Transverse colon (tissue), 4 donors: ENCODE results near the gene GBF1. TPM values are rescaled to one million over a fixed set of nuclear protein-coding genes. Genes with fewer than 3 reads are reported as not detected.
"Not testable (repeated sequence)": the region's sequence is repeated elsewhere in the genome, so short reads cannot be mapped to it uniquely, and the experiment has no call there.

ENCODE experiments used
- DNase-seq: peaks from one replicate; pipeline ENCODE4 v3.0.0-alpha.2; 2019
- H3K27ac ChIP-seq, 4 donors: fragments of 200-600 bp; sonication (generic); 2 replicates each; pipeline ENCODE4 v1.5.1; 2016 to 2018; ENCODE audit warnings: inconsistent platforms in 4 of 4
- H3K27me3 ChIP-seq: fragments of 200-600 bp; sonication (generic); 2 replicates; pipeline ENCODE4 v1.5.1; 2017; ENCODE audit warnings: inconsistent platforms
- H3K36me3 ChIP-seq, 4 donors: fragments of 200-600 bp; sonication (generic); 2 replicates each; pipeline ENCODE4 v1.5.1; 2017 to 2019; ENCODE audit warnings: inconsistent platforms in 4 of 4
- H3K4me1 ChIP-seq, 4 donors: fragments of 200-600 bp; sonication (generic); 2 replicates each; pipeline ENCODE4 v1.5.1; 2017 to 2020; ENCODE audit warnings: inconsistent platforms in 4 of 4
- H3K4me3 ChIP-seq, 4 donors: fragments of 200-600 bp; sonication (generic); 1 replicate in 1 of 4; 2 replicates in 3 of 4; pipeline versions ENCODE4 v1.5.1 to v1.6.1; 2017 to 2019; ENCODE audit warnings: inconsistent platforms in 4 of 4
- H3K9me3 ChIP-seq, 2 donors: fragments of 200-600 bp; sonication (generic); 2 replicates each; pipeline ENCODE4 v1.5.1; 2017 to 2019; ENCODE audit warnings: inconsistent platforms in 2 of 2
- CTCF ChIP-seq, 5 experiments: fragments of 200-600 bp in 3 of 5; fragments of 450-650 bp in 2 of 5; sonication (generic) in 3 of 5; IDR thresholded peaks; 1 replicate in 2 of 5; 2 replicates in 3 of 5; pipeline ENCODE4 v1.5.1; 2016 to 2017; ENCODE audit warnings: antibody characterized with exemption in 5 of 5, inconsistent platforms in 3 of 5, mild to moderate bottlenecking in 2 of 5, moderate library complexity in 1 of 5
- EP300 ChIP-seq: sonication (generic); formaldehyde crosslinking; IDR thresholded peaks from one replicate; pipeline ENCODE4 v1.6.1; 2017; ENCODE audit warnings: antibody characterized with exemption, low read depth
- POLR2A ChIP-seq: fragments of 450-650 bp; IDR thresholded peaks from one replicate; pipeline ENCODE4 v1.6.1; 2016; ENCODE audit warnings: antibody characterized with exemption, mild to moderate bottlenecking, moderate library complexity
- POLR2AphosphoS5 ChIP-seq, 3 donors: sonication (generic); formaldehyde crosslinking; IDR thresholded peaks; one replicate each; pipeline ENCODE4 v1.6.1; 2016; ENCODE audit warnings: antibody characterized with exemption in 3 of 3
- WGBS, 2 donors: methylation state at CpG; one replicate each; pipeline ENCODE4 v1.1.5; 2018; ENCODE audit warnings: low coverage in 1 of 2; 5-methylcytosine and 5-hydroxymethylcytosine counted together
- in situ Hi-C, 4 donors: fragments of 200-750 bp; cut with MboI; loops; one replicate each; pipeline versions ENCODE4 v1.15.0 to v1.15.1; 2017; ENCODE audit warnings: low sequenced_read_pairs in 3 of 4, low pct_ligation_motif_present in 1 of 4, low pct_unique_long_range_greater_than_20kb in 1 of 4
- intact Hi-C: fragments of 100-400 bp; cut with DNase I; formaldehyde crosslinking; loops from one replicate; pipeline ENCODE4 v1.15.1; 2023; ENCODE audit warnings: low total_unique reads
- total RNA-seq, 4 donors: library from RNA; depleted of rRNA; stranded (reverse); fragments of >200 nt; gene quantifications; one replicate each; pipeline ENCODE4 v1.1.0, GENCODE V29; 2016

The GBF1 gene
- total RNA-seq, 4 donors from 2014 or later: 60.5 to 97.6 (median 67.5) TPM

GRCh38 chr10:102202386-102202785 lies 42.9 kb upstream of the GBF1 start:
- Histone ChIP-seq H3K27ac (no peak overlapping the region), H3K4me3 (no peak overlapping the region), H3K27me3 (no peaks in the 10 kb centered on the region), H3K9me3 (peaks cover 6 to 11% of the 10 kb centered on the region in 2 donors), H3K4me1 (no peaks in the 10 kb centered on the region), H3K36me3 (no peaks in the 10 kb centered on the region)
- intact Hi-C loops: no loop called here
- DNase-seq: no peak
- TF ChIP-seq EP300: no peak
- no peak for TF ChIP-seq CTCF (IDR thresholded peaks at IDR 0.05)
- no peak for TF ChIP-seq POLR2A
- no peak for TF ChIP-seq POLR2AphosphoS5 (IDR thresholded peaks at IDR 0.05)
- in situ Hi-C loops: no loop called here
- WGBS, 2 donors: 61 to 92% methylated on average over 1 of the region's 1 CpG

GRCh38 chr10:102208311-102209035 lies 36.9 kb upstream of the GBF1 start:
- 35 to 54% methylated on average over 4 to 5 of the region's 5 CpGs for WGBS, 2 donors
- in situ Hi-C loops (no loop called here), intact Hi-C loops (no loop called here)
- DNase-seq: no peak
- no peak for TF ChIP-seq EP300
- Histone ChIP-seq H3K4me1 (peaks cover 0 to 4% (median 0%) of the 10 kb centered on the region in 4 donors), H3K9me3 (peaks cover 6 to 11% of the 10 kb centered on the region in 2 donors), H3K27me3 (no peaks in the 10 kb centered on the region), H3K36me3 (no peaks in the 10 kb centered on the region), H3K27ac (no peak overlapping the region), H3K4me3 (no peak overlapping the region)

- 81 to 86% methylated on average over 3 of the region's 3 CpGs for WGBS, 2 donors
- H3K27ac ChIP-seq: no peak overlapping the region
- intact Hi-C loops (no loop called here), in situ Hi-C loops (no loop called here)
- no peaks in the 10 kb centered on the region for H3K27me3 ChIP-seq
- no peaks in the 10 kb centered on the region for H3K36me3 ChIP-seq
- H3K4me1 ChIP-seq: peaks cover 0 to 4% (median 0%) of the 10 kb centered on the region in 4 donors
- TF ChIP-seq POLR2A (no peak), CTCF (IDR thresholded peaks at IDR 0.05) (no peak), EP300 (no peak), POLR2AphosphoS5 (IDR thresholded peaks at IDR 0.05) (no peak)
- no peaks in the 10 kb centered on the region for H3K9me3 ChIP-seq
- DNase-seq: no peak
- no peak overlapping the region for H3K4me3 ChIP-seq
Measured at GRCh38 chr10:102211615-102212299, 33.6 kb upstream of the GBF1 start.

- intact Hi-C loops, in situ Hi-C loops, H3K4me1 ChIP-seq, H3K27ac ChIP-seq, H3K9me3 ChIP-seq, DNase-seq, H3K4me3 ChIP-seq, H3K36me3 ChIP-seq, H3K27me3 ChIP-seq: not testable (repeated sequence)
- 70 to 73% methylated on average over 1 to 4 of the region's 4 CpGs for WGBS, 2 donors
Measured at GRCh38 chr10:102213599-102213998, 31.7 kb upstream of the GBF1 start.

- Histone ChIP-seq H3K4me1 (no peaks in the 10 kb centered on the region), H3K27ac (no peak overlapping the region), H3K4me3 (no peak overlapping the region), H3K9me3 (no peaks in the 10 kb centered on the region), H3K27me3 (peaks cover 4% of the 10 kb centered on the region), H3K36me3 (no peaks in the 10 kb centered on the region)
- 77% methylated on average over 5 of the region's 5 CpGs; no CpG with 5 or more reads in 1 of the 2 donors for WGBS, 2 donors
- in situ Hi-C loops (no loop called here), intact Hi-C loops (no loop called here)
- no peak for DNase-seq
- TF ChIP-seq POLR2A (no peak), POLR2AphosphoS5 (IDR thresholded peaks at IDR 0.05) (no peak), CTCF (IDR thresholded peaks at IDR 0.05) (no peak), EP300 (no peak)
Measured at GRCh38 chr10:102219370-102219769, 26.0 kb upstream of the GBF1 start.
